ENCODE results near the gene LRRC45. TPM values are rescaled to one million over a fixed set of nuclear protein-coding genes. Genes with fewer than 3 reads are reported as not detected.

The LRRC45 gene
- total and polyA plus RNA-seq, 12 donors = 1.2 to 24.5 (median 12.6) TPM

- no peaks in the 10 kb centered on the region for H3K27me3 ChIP-seq
- intact Hi-C loops (cut with DNase I) = no loop called here
- peaks cover 4 to 12% of the 10 kb centered on the region in 2 donors for H3K4me1 ChIP-seq (replicated peaks in 1 of 2)
- no peak overlapping the region for H3K4me3 ChIP-seq
- no peak for DNase-seq
- no peak overlapping the region for H3K27ac ChIP-seq
- 85 to 90% (median 88%) methylated on average over 10 to 17 of the region's 17 CpGs for WGBS, 4 donors
- no peaks in the 10 kb centered on the region for H3K36me3 ChIP-seq (replicated peaks in 1 of 2)
- H3K9me3 ChIP-seq (replicated peaks in 1 of 3) = no peaks in the 10 kb centered on the region
- no peak for TF ChIP-seq POLR2A (IDR thresholded peaks at IDR 0.05)
- TF ChIP-seq, protein P1, sequence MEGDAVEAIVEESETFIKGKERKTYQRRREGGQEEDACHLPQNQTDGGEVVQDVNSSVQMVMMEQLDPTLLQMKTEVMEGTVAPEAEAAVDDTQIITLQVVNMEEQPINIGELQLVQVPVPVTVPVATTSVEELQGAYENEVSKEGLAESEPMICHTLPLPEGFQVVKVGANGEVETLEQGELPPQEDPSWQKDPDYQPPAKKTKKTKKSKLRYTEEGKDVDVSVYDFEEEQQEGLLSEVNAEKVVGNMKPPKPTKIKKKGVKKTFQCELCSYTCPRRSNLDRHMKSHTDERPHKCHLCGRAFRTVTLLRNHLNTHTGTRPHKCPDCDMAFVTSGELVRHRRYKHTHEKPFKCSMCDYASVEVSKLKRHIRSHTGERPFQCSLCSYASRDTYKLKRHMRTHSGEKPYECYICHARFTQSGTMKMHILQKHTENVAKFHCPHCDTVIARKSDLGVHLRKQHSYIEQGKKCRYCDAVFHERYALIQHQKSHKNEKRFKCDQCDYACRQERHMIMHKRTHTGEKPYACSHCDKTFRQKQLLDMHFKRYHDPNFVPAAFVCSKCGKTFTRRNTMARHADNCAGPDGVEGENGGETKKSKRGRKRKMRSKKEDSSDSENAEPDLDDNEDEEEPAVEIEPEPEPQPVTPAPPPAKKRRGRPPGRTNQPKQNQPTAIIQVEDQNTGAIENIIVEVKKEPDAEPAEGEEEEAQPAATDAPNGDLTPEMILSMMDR (IDR thresholded peaks at IDR 0.05) = no peak
Measured at GRCh38 chr17:82001571-82002056, 21.5 kb upstream of the LRRC45 start.

GRCh38 chr17:82003411-82004381, 19.4 kb upstream of the LRRC45 start:
- Histone ChIP-seq H3K36me3 (replicated peaks in 1 of 2) (no peaks in the 10 kb centered on the region), H3K27me3 (no peaks in the 10 kb centered on the region), H3K27ac (peak overlapping the region in 4 of 5 donors; percentile 37 to 86 (median 60)), H3K9me3 (replicated peaks in 1 of 3) (no peaks in the 10 kb centered on the region), H3K4me1 (replicated peaks in 1 of 2) (peaks cover 4 to 12% of the 10 kb centered on the region in 2 donors), H3K4me3 (no peak overlapping the region)
- DNase-seq = peak; percentile 61 to 90 (median 88)
- WGBS, 4 donors = 52 to 67% (median 57%) methylated on average over 15 to 53 of the region's 53 CpGs
- intact Hi-C loops (cut with DNase I) = no loop called here
- TF ChIP-seq POLR2A (IDR thresholded peaks at IDR 0.05) = no peak
- TF ChIP-seq, protein P1 (IDR thresholded peaks at IDR 0.05) = no peak

DNA sequence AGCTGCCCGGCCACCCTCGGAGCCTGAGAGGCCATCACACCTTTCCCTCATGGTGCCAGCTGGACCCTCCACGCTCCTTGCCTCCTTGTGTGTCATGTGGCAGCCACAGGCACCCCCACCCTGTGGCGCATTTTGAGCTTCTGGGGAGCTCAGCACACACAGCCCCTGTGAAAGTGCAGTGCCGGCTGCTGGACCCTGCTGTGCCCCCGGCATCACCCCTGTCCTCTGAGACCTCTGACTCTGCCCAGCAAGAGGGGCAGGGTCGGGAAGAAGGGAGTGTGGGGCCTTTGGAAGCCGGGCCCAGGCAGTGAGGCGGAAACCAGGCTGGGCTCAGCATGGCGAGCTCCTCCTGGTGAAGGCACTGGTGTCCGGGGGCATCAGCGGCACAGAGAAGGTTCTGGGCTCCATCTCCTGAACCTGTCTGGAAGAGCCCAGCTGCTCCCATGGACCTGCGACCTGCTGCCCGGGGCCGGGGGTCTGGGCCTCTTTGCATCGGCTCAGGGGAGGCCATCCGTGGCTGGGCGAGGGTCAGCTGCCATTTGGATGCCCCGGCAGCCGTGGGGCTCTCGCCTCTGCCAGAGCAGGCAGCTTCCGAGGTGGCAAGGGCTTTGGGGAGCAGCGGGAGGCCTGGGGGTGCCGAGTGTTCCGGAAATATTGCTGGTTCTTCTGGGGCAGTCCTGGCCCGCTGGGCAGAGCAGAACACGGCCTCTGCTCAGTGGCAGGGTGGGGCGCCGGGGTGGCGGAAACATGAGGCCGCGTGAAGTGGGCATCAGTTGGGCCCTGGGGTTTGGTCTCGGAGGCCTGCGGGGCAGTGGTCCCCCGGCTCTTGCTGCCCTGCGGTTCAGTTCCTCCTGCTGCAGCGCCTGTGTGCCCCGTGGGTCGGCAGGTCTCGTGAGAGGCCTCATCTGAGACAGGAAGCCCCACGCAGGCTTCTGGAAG, 18.3 kb upstream of the LRRC45 start:
- no peak for DNase-seq
- intact Hi-C loops (cut with DNase I) = no loop called here
- Histone ChIP-seq H3K27ac (peak overlapping the region in 2 of 5 donors; percentile 54 to 86), H3K36me3 (replicated peaks in 1 of 2) (no peaks in the 10 kb centered on the region), H3K4me3 (no peak overlapping the region), H3K4me1 (replicated peaks in 1 of 2) (peaks cover 4 to 12% of the 10 kb centered on the region in 2 donors), H3K27me3 (no peaks in the 10 kb centered on the region), H3K9me3 (replicated peaks in 1 of 3) (no peaks in the 10 kb centered on the region)
- no peak for TF ChIP-seq POLR2A (IDR thresholded peaks at IDR 0.05)
- TF ChIP-seq, protein P1 (IDR thresholded peaks at IDR 0.05) = no peak
- 86 to 95% (median 92%) methylated on average over 18 to 41 of the region's 41 CpGs for WGBS, 4 donors

Data from adrenal gland (tissue), 12 donors.